DMS 273 treated with DMSO at 0.1 percent for 48 hours (cell line): Measurements from ENCODE around the gene SYVN1.

Source experiments
- DNase-seq: peaks from one replicate; lab custom pipeline; 2025; lab: John Stamatoyannopoulos, UW

SYVN1 gene

DNA sequence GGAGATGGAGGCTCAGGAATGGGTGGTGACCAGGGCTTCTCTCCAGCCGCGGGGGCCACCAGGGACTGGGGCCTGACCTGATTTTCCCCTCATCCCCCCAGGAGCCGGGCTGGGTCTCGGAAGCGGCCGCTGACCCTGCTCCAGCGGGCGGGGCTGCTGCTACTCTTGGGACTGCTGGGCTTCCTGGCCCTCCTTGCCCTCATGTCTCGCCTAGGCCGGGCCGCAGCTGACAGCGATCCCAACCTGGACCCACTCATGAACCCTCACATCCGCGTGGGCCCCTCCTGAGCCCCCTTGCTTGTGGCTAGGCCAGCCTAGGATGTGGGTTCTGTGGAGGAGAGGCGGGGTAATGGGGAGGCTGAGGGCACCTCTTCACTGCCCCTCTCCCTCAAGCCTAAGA lies 46.5 kb downstream of the SYVN1 start:
- DNase-seq, result no peak

DNA sequence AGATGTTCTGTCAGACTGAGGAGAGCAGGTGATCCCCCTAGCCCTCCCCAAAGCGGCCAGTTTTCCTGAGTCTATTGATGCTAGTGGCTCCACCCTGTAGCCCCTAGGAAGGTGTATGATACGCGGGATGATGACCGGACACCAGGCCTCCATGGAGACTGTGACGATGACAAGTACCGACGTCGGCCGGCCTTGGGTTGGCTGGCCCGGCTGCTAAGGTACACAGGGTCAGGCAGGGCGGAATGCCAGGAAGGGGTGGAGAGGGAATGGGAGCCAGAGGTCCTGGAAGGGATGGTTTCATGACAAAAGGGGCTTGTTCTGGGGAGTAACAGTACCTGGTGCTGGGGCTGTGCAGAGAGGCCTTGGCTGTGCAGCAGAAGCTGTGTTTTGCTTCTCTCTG lies 47.1 kb downstream of the SYVN1 start:
- no peak for DNase-seq

DNA sequence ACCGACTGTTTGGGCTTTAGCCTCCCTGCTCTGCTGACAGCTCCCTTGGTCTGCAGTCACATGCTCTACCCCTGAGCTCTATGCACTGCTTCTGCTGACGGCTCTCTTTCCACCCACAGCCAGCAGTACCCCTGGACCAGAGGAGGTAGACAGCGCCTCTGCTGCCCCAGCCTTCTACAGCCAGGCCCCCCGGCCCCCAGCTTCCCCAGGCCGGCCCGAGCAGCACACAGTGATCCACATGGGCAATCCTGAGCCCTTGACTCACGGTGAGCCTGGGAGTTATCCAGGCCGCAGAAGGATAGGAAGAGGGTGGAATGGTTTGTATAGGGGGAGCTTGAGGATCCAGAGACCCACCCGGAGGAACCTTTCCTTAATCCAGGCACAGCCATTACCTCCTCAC lies 47.5 kb downstream of the SYVN1 start:
- DNase-seq, result no peak

DNA sequence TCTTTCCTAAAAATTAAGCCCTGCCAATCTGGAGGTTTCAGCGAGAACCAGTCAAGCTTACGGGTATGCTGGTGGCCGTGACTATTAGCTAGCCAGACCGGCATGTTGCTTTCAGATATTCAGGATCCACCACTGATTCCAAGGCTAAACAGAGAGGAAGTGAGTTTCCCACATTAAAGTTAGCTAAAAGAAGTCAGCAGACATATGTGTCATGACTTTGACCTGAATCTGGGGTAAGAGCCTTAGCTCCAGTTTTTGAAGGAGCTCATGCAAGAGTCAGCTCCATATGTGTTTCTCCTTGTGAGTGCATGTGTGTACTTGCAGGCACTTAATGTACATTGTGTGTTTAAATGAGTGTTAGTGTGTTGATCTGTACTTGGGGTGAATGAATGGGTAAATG lies 48.9 kb downstream of the SYVN1 start:
- DNase-seq, result no peak

GRCh38 chr11:65084598-65085375 lies 49.5 kb downstream of the SYVN1 start:
- DNase-seq, result no peak

- DNase-seq, result peak; percentile 73
These were observed 50.3 kb downstream of the SYVN1 start, which contains the start of the genes CDCA5 and ZFPL1 for GRCh38 chr11:65083834-65084597. Gene CDCA5 (minus strand): TSS chr11:65084040. CDS start chr11:65083978, 62 bp downstream. Gene ZFPL1 (plus strand): TSS chr11:65084222. CDS start chr11:65084699, 477 bp downstream.

DNA sequence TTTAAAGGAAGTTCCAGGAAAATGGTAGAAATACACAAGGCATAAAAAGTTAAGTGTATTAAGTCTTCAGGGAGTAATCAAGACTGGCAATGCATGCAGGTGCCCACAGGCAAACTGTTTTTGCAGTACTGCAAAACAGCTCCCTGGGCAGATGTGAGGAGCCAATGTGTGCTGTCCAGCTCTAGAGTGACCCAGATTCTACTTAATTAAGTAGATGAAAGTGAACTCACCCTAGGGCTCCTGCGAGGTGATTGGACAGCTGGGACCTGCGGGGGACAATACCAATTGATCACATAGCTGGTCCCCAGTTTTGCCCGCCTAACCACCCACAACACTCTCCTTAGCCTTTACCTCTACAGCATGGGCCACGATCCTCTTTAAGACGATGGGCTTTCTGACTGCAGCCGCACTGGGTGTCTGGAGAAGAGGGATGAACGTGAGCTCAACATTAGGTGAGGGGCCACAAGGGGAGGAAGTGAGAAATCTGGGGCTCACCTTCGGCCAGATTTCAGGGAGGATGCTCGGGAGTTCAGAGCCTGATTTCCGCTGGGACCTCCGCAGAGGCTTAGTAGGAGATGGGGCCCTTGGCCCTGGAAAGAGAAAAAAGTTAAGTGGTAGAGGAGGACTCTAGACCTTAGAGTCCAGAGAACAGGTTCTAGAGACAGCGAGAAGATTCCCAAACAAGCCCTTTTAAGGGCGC lies 51.0 kb downstream of the SYVN1 start:
- no peak for DNase-seq

- DNase-seq, result no peak
These were observed 55.5 kb downstream of the SYVN1 start for GRCh38 chr11:65078786-65079342.

- no peak for DNase-seq
These were observed 56.2 kb downstream of the SYVN1 start for GRCh38 chr11:65078151-65078550.

DNA sequence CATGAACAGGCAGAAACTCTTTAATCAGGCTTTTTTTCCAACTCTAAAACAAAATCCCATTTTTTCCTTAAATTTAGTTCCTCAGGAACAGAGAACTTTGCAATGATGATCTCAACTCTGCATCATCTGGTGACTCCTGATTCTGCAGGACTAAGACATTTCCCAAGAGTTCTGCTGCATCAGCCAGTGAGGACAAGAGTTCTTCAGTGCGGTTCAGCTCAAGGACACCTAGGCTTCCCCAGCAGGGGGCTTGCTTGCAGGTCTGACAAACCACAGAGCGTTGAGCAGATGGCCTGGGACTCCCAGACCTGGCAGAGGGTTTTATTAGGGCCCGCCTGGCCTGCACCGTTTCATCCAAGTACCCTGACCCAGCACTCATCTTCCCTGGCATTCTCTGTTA lies 56.9 kb downstream of the SYVN1 start:
- DNase-seq, result peak; percentile 43
